DMS79 (cell line): Measurements from ENCODE around the gene PDSS2.
A peak's percentile ranks its signal among the peaks of the same experiment; 100 is the strongest.
"Not testable (repeated sequence)": the region's sequence is repeated elsewhere in the genome, so short reads cannot be mapped to it uniquely, and the experiment has no call there.

ENCODE experiments used
- DNase-seq: peaks from one replicate; lab custom pipeline; 2025; lab: John Stamatoyannopoulos, UW

PDSS2 gene

GRCh38 chr6:107473660-107474059 lies 14.3 kb upstream of the PDSS2 start:
- no peak for DNase-seq

- DNase-seq, result no peak
Measured at GRCh38 chr6:107470364-107470763, 11.0 kb upstream of the PDSS2 start.

GRCh38 chr6:107466062-107466461 lies 6.7 kb upstream of the PDSS2 start:
- no peak for DNase-seq

- DNase-seq, result no peak
Measured at GRCh38 chr6:107460083-107460631, 793 bp upstream of the PDSS2 start.

- peak; percentile 57 for DNase-seq
Measured at GRCh38 chr6:107458672-107459282, 587 bp downstream of the PDSS2 start.

GRCh38 chr6:107448776-107449175 lies 10.6 kb downstream of the PDSS2 start:
- no peak for DNase-seq

GRCh38 chr6:107447663-107448216 lies 11.6 kb downstream of the PDSS2 start:
- DNase-seq, result no peak

- no peak for DNase-seq
Measured at GRCh38 chr6:107444277-107444676, 15.1 kb downstream of the PDSS2 start.

- DNase-seq, result no peak
Measured at GRCh38 chr6:107443608-107444267, 15.6 kb downstream of the PDSS2 start.

GRCh38 chr6:107442938-107443607 lies 16.3 kb downstream of the PDSS2 start:
- DNase-seq, result no peak

- DNase-seq, result no peak
Measured at GRCh38 chr6:107441682-107442081, 17.7 kb downstream of the PDSS2 start.

- DNase-seq, result no peak
Measured at GRCh38 chr6:107440936-107441335, 18.4 kb downstream of the PDSS2 start.

- DNase-seq, result no peak
Measured at GRCh38 chr6:107439406-107439805, 20.0 kb downstream of the PDSS2 start.

- no peak for DNase-seq
Measured at GRCh38 chr6:107437691-107438090, 21.7 kb downstream of the PDSS2 start.

GRCh38 chr6:107436881-107437280 lies 22.5 kb downstream of the PDSS2 start:
- DNase-seq, result no peak

- no peak for DNase-seq
Measured at GRCh38 chr6:107435798-107436197, 23.6 kb downstream of the PDSS2 start.

- DNase-seq, result no peak
Measured at GRCh38 chr6:107434812-107435211, 24.6 kb downstream of the PDSS2 start.

- DNase-seq, result not testable (repeated sequence)
Measured at GRCh38 chr6:107425951-107426350, 33.4 kb downstream of the PDSS2 start.

- DNase-seq, result no peak
Measured at GRCh38 chr6:107423474-107423990, 35.8 kb downstream of the PDSS2 start.

- DNase-seq, result no peak
Measured at GRCh38 chr6:107421696-107422256, 37.6 kb downstream of the PDSS2 start.

GRCh38 chr6:107419733-107420132 lies 39.6 kb downstream of the PDSS2 start:
- DNase-seq, result peak; percentile 48

- DNase-seq, result no peak
Measured at GRCh38 chr6:107418118-107418517, 41.2 kb downstream of the PDSS2 start.
